Bronchial epithelial cell (primary cell): ENCODE results near the gene IRF3. TPM values are rescaled to one million over a fixed set of nuclear protein-coding genes. Genes with fewer than 3 reads are reported as not detected.

Source experiments
- DNase-seq: peaks from one replicate; pipeline ENCODE4 v3.0.0-alpha.2; 2010; ENCODE audit warnings: low read depth
- FAIRE-seq: peaks from 2 replicates; lab custom pipeline; 2011; peaks lifted over from hg19 to GRCh38; lab: Jason Lieb, UNC
- H3K27me3 ChIP-seq: 2 replicates; pipeline ENCODE4 v1.5.1; 2011; ENCODE audit warnings: low read length; ENCODE audit not compliant: control insufficient read depth, insufficient read depth
- H3K36me3 ChIP-seq: 2 replicates; pipeline ENCODE4 v1.5.1; 2011; ENCODE audit warnings: low read length; ENCODE audit not compliant: control insufficient read depth, insufficient read depth
- H3K4me3 ChIP-seq: 2 replicates; pipeline ENCODE4 v1.5.1; 2011; ENCODE audit warnings: mild to moderate bottlenecking, low read depth, low read length, control low read depth
- CTCF ChIP-seq: IDR thresholded peaks from 2 replicates; pipeline ENCODE4 v1.5.1; 2011; ENCODE audit warnings: mild to moderate bottlenecking, moderate library complexity, low read length, control low read depth, inconsistent platforms; ENCODE audit not compliant: insufficient read depth, severe bottlenecking
- total RNA-seq: library from RNA; depleted of rRNA; stranded (reverse); fragments of >200 nt; gene quantifications from 2 replicates; pipeline ENCODE4 v1.2.1, GENCODE V29; 2014

IRF3 gene
- total RNA-seq, 1 donor from 2014 or later = 128 TPM

GRCh38 chr19:49684983-49685553 is 19.4 kb upstream of the IRF3 start:
- H3K27me3 ChIP-seq = no peaks in the 10 kb centered on the region
- no peak overlapping the region for H3K4me3 ChIP-seq
- no peak for DNase-seq
- H3K36me3 ChIP-seq = peaks cover 41% of the 10 kb centered on the region
- TF ChIP-seq CTCF = no peak
- FAIRE-seq = no peak

- no peak for DNase-seq
- peaks cover 41% of the 10 kb centered on the region for H3K36me3 ChIP-seq
- no peak overlapping the region for H3K4me3 ChIP-seq
- H3K27me3 ChIP-seq = no peaks in the 10 kb centered on the region
- FAIRE-seq = no peak
- TF ChIP-seq CTCF = peak; percentile 70
These were observed 18.8 kb upstream of the IRF3 start for GRCh38 chr19:49684251-49684982.

- no peak for TF ChIP-seq CTCF
- Histone ChIP-seq H3K36me3 (peaks cover 41% of the 10 kb centered on the region), H3K4me3 (no peak overlapping the region), H3K27me3 (no peaks in the 10 kb centered on the region)
- FAIRE-seq (no peak), DNase-seq (no peak)
These were observed 18.2 kb upstream of the IRF3 start for GRCh38 chr19:49683814-49684250.

GRCh38 chr19:49682274-49682673 is 16.6 kb upstream of the IRF3 start:
- H3K27me3 ChIP-seq = no peaks in the 10 kb centered on the region
- no peak for DNase-seq
- peaks cover 35% of the 10 kb centered on the region for H3K36me3 ChIP-seq
- no peak for TF ChIP-seq CTCF
- no peak overlapping the region for H3K4me3 ChIP-seq
- no peak for FAIRE-seq

GRCh38 chr19:49681830-49682229 is 16.2 kb upstream of the IRF3 start:
- FAIRE-seq (no peak), DNase-seq (no peak)
- H3K27me3 ChIP-seq = no peaks in the 10 kb centered on the region
- no peak overlapping the region for H3K4me3 ChIP-seq
- TF ChIP-seq CTCF = no peak
- peaks cover 35% of the 10 kb centered on the region for H3K36me3 ChIP-seq
